Stimulated activated CD8-positive, alpha-beta memory T cell treated with anti-CD3 and anti-CD28 coated beads, Interleukin-2, amount 100 ng/mL, for 1 hour (primary cell): ENCODE results near the gene URI1.
A peak's percentile ranks its signal among the peaks of the same experiment; 100 is the strongest.
"Not testable (repeated sequence)": the region's sequence is repeated elsewhere in the genome, so short reads cannot be mapped to it uniquely, and the experiment has no call there.

Source experiments
- DNase-seq, 2 donors: peaks; one replicate each; pipeline ENCODE4 v3.0.0-alpha.2; 2020; ENCODE audit warnings: low read depth in 2 of 2

Gene URI1, protein sequence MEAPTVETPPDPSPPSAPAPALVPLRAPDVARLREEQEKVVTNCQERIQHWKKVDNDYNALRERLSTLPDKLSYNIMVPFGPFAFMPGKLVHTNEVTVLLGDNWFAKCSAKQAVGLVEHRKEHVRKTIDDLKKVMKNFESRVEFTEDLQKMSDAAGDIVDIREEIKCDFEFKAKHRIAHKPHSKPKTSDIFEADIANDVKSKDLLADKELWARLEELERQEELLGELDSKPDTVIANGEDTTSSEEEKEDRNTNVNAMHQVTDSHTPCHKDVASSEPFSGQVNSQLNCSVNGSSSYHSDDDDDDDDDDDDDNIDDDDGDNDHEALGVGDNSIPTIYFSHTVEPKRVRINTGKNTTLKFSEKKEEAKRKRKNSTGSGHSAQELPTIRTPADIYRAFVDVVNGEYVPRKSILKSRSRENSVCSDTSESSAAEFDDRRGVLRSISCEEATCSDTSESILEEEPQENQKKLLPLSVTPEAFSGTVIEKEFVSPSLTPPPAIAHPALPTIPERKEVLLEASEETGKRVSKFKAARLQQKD

DNA sequence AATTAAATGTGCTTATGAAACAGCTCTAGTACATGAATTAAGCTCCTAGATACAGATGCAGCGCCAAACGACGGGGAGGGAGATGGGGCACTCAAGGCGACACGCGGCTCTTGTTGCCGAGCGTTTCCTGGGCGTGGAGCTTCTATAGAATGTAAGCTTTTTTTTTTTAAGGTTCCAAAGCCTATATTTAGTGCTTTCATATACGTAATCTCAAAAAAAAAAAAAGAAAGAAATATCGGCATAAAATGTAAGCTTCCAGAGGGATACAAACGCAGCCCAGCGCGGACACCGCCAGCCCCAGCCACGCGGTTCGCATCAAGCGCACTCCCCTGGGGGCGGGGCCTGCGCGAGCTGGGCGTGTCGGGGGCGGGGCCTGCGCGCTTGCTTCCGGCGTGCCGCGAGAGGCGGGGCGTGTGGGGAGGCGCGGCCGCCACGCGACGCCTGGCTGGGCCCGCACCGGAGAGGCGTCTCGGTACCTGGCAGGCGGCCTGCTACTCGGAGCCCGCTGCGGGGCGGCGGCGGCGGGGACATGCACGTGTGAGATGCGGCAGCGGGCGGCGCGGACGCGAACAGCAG lies at the start of gene URI1:
Gene URI1 (plus strand): TSS at position 412 of the 576 bp plus-strand sequence. CDS start 309 bp downstream, outside the sequence.
- DNase-seq = peak; percentile 90 to 93

- no peak for DNase-seq
Measured at GRCh38 chr19:29893606-29894284, 48.3 kb upstream of the URI1 start.

GRCh38 chr19:29896802-29897201 lies 45.2 kb upstream of the URI1 start:
- no peak for DNase-seq

GRCh38 chr19:29897466-29897865 lies 44.6 kb upstream of the URI1 start:
- DNase-seq = no peak

DNA sequence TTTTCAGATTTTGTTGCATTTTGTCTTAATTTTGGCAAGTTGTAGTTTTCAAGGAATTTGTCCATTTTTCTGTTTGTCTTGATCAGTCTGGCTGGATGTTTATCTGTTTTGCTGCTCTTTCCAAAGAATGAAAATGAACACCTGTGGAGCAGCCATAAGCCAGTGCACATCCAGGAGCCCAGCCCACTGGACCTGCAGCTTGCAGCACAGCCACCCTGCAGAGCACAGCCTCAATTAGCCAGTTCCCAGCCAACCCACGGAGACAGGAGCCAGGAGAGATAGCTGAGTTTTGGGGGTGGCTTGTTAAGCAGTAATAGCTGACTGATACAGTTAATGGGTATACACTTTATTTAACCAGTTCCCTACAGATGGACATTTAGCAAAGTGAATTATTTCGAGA lies 38.0 kb upstream of the URI1 start:
- DNase-seq = no peak

DNA sequence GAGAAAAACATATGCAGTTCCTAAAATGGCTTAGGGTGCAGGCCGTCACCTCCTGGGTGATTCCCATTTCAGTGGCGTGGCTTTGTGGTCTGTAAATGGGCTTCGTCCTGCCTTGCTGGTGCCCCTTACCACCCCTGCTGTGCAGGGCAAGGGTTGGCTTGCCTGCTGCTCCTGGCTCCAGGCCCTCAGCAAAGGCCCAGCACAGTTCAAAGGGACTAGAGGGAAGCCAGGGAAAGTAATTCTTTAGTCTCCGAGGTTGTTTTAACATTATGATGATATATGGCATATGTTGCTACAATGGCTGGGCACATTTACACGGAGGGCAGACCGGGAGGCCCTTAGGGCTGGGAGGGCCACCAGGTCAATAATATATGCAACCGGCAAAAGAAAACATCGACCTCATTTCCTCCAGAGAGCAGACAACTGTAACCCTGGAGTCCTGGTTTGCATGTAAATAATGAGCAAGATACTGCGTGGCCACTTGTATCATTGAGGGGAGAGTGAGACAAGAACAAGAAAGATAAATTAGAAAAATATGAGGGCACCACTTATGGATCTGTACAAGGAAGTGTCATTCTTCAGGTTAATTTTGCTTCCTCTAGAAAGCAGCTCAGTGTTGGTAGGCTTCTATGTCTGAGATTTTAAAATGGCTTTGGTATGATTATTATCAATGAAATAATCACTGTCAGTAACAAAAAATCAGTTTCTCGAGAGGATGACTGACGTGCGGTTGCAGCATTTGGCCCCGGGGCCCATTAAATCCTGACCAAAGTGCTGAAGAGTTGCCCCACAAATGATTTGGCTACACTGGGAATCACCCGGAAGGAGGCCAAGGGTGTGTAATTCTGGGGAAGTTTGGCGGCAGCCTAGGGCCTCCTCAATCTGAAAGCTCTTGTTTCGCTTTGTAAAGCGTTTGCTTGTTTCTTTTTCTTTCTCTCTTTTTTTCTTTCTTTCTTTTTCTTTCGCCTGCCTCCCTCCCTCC lies 32.8 kb upstream of the URI1 start:
- no peak for DNase-seq

- no peak for DNase-seq
Measured at GRCh38 chr19:29914933-29915332, 27.1 kb upstream of the URI1 start.

DNA sequence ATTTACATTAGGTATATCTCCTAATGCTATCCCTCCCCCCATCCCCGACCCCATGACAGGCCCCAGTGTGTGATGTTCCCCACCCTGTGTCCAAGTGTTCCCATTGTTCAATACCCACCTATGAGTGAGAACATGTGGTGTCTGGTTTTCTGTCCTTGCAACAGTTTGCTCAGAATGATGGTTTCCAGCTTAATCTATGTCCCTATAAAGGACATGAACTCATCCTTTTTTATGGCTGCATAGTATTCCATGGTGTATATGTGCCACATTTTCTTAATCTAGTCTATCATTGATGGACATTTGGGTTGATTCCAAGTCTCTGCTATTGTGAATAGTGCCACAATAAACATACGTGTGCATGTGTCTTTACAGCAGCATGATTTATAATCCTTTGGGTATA lies 26.2 kb upstream of the URI1 start:
- not testable (repeated sequence) for DNase-seq

- no peak for DNase-seq
Measured at GRCh38 chr19:29917911-29918310, 24.1 kb upstream of the URI1 start.

- DNase-seq = no peak
Measured at GRCh38 chr19:29918891-29919290, 23.1 kb upstream of the URI1 start.

DNA sequence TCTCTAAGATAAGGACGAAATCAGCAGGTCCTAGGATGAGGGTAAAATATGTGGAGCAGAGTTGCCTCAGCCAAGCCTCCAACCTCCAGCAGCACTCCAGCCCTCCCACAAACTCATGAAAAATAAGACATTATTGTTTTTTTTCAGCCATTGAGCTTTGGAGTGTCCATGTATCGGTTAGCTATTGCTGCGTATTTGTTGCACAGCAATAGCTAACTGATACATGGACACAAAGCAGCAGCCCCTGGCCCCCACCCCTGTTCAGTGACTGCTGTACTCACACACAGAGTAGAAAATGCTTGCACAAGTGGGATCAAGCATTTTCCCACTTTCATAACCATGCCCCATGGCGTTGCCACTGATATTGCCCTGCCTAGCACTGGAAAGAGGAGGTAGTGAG lies 19.1 kb upstream of the URI1 start:
- DNase-seq = no peak

DNA sequence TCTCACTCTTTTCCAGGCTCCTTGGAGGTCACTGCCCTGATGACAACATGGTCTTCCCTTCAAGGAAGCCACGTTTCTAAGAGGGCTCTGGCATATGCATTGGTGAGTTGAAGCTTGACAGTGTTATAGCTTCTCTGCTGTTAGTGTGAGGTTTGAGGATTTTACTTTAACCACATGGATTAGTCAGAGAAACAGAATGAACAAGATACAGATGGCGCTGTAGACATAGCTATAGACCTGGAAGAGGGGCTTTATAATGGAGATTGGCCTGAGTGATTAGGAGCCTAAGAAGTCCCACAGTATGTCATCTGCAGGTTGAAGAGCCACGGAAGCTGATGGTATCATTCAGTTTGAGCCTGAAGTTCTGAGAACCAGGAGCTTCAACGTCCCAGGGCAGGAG lies 18.4 kb upstream of the URI1 start:
- DNase-seq = no peak

DNA sequence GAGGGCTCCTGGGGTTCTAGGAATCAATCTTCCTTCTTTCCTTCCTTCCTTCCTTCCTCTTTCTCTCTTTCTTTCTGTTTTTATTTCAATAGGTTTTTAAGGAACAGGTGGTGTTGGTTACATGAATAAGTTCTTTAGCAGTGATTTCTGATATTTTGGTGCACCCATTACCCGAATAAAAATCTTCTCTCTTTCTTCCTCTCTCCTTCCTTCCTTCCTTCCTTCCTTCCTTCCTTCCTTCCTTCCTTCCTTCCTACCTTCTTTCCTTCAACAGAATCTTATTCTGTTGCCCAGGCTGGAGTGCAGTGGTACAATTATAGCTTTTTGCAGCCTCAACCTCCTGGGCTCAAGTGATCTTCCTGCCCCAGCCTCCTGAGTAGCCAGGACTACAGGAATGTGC lies 16.0 kb upstream of the URI1 start:
- no peak for DNase-seq

GRCh38 chr19:29926801-29927200 lies 15.2 kb upstream of the URI1 start:
- no peak for DNase-seq

GRCh38 chr19:29927944-29928625 lies 14.0 kb upstream of the URI1 start:
- no peak for DNase-seq

- no peak for DNase-seq
Measured at GRCh38 chr19:29928831-29929230, 13.2 kb upstream of the URI1 start.

GRCh38 chr19:29934257-29934656 lies 7.8 kb upstream of the URI1 start:
- DNase-seq = no peak

DNA sequence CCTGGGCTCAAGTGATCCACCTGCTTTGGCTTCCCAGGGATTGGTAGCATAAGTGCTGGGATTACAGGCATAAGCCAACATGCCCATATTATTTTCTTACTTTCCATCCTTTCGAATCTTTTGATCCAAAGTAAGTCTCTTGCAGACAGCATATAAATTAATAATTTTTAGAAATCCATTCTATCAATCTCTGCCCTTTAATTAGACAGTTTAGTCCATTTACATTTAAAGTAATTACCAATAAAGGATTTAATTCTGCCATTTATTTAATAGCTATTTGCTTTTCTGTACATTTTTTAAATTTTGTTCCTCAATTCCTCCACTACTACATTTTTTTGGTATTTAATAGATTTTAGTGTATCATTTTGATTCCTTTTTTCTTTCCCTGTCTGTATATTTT lies 7.3 kb upstream of the URI1 start:
- DNase-seq = no peak

DNA sequence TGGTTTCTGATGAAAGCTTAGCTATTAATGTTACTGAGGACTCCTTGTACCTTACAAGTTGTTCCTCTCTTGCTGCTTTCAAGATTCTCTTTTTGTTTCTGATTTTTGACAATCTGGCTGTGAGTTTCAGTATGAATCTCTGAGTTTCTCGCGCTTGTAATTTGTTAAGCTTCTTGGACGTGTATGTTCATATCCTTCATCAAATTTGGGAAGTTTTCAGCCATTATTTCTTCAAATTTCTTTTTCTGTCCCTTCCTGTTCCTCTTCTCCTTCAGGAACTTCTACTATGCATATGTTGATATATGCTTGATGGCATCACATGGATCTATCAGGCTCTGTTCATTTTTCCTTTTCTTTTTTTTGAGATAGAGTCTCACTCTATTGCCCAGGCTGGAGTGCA lies 5.6 kb upstream of the URI1 start:
- DNase-seq = no peak

GRCh38 chr19:29939628-29940027 lies 2.4 kb upstream of the URI1 start:
- no peak for DNase-seq
